Endothelial cell of umbilical vein (primary cell): ENCODE data around the gene HSDL2. TPM values are rescaled to one million over a fixed set of nuclear protein-coding genes. Genes with fewer than 3 reads are reported as not detected.

Experiments used
- BruUV-seq: library from RNA; stranded (reverse); fragments of 400-500 nt; replicated peaks from 2 replicates; lab custom pipeline; 2021; lab: Mats Ljungman, UMichigan
- CTCF ChIA-PET: fragments of 300-600, 350-600 bp; sonication (Branson Sonifier 250); formaldehyde crosslinking; loops from one replicate; lab custom pipeline; 2021; ENCODE audit warnings: antibody characterized with exemption, inconsistent platforms; lab: Charles Lee
- POLR2A ChIA-PET: fragments of 300-600, 350-600 bp; sonication (Branson Sonifier 250); formaldehyde crosslinking; loops from one replicate; lab custom pipeline; 2021; ENCODE audit warnings: antibody characterized with exemption, inconsistent platforms; lab: Charles Lee
- DNase-seq: peaks from one replicate; pipeline ENCODE4 v3.0.0-alpha.2; 2011; ENCODE audit warnings: low read depth, low spot score
- FAIRE-seq: peaks from 2 replicates; lab custom pipeline; 2011; peaks lifted over from hg19 to GRCh38; lab: Jason Lieb, UNC
- H2AFZ ChIP-seq: 2 replicates; pipeline ENCODE4 v1.6.0; 2012; ENCODE audit warnings: low read depth, low read length, control low read depth, inconsistent platforms
- H3K27ac ChIP-seq: 2 replicates; pipeline ENCODE4 v1.5.1; 2011; ENCODE audit warnings: low read depth, mild to moderate bottlenecking, control low read depth, low read length, moderate library complexity; ENCODE audit not compliant: insufficient read depth
- H3K27me3 ChIP-seq, 2 experiments: 2 replicates each; pipeline versions ENCODE4 v1.6.0 to v1.6.1; 2011; ENCODE audit warnings: low read length in 2 of 2, mixed read lengths in 1 of 2; ENCODE audit not compliant: control insufficient read depth in 2 of 2, insufficient read depth in 2 of 2
- H3K36me3 ChIP-seq, 2 experiments: 2 replicates in 1 of 2; 3 replicates in 1 of 2; pipeline ENCODE4 v1.5.1; 2011; ENCODE audit warnings: low read length in 2 of 2, mild to moderate bottlenecking in 1 of 2, moderate library complexity in 1 of 2; ENCODE audit not compliant: control insufficient read depth in 2 of 2, insufficient read depth in 2 of 2; ENCODE audit errors: extremely low read depth in 1 of 2
- H3K4me1 ChIP-seq: 3 replicates; pipeline ENCODE4 v1.5.1; 2011; ENCODE audit warnings: mild to moderate bottlenecking, low read length; ENCODE audit not compliant: control insufficient read depth, insufficient read depth; ENCODE audit errors: extremely low read depth
- H3K4me2 ChIP-seq: 2 replicates; pipeline ENCODE4 v1.6.1; 2011; ENCODE audit warnings: low read length, control low read depth, mixed read lengths; ENCODE audit not compliant: insufficient read depth
- H3K4me3 ChIP-seq, 3 experiments: fragments of 200-600 bp in 1 of 3; sonication (generic), shearing (Covaris generic) in 1 of 3; replicated peaks in 1 of 3; 2 replicates each; pipeline ENCODE4 v1.5.1; 2011 to 2016; ENCODE audit warnings: control low read depth in 3 of 3, low read length in 3 of 3, mild to moderate bottlenecking in 2 of 3, inconsistent platforms in 1 of 3, low read depth in 1 of 3, moderate library complexity in 1 of 3; ENCODE audit not compliant: insufficient read depth in 1 of 3
- H3K79me2 ChIP-seq: 2 replicates; pipeline ENCODE4 v1.6.0; 2012; ENCODE audit warnings: low read length, inconsistent platforms; ENCODE audit not compliant: control insufficient read depth, insufficient read depth
- H3K9ac ChIP-seq: replicated peaks from 2 replicates; pipeline ENCODE3; 2011; ENCODE audit warnings: low read length, control low read depth; ENCODE audit not compliant: insufficient read depth; ENCODE audit errors: extremely low read depth
- H3K9me1 ChIP-seq: replicated peaks from 3 replicates; pipeline ENCODE4 v1.6.0; 2011; ENCODE audit warnings: mild to moderate bottlenecking, low read length; ENCODE audit not compliant: control insufficient read depth, insufficient read depth; ENCODE audit errors: extremely low read depth
- H3K9me3 ChIP-seq: replicated peaks from 2 replicates; pipeline ENCODE4 v1.5.1; 2012; ENCODE audit warnings: low read length, inconsistent platforms; ENCODE audit not compliant: control insufficient read depth, insufficient read depth
- H4K20me1 ChIP-seq: replicated peaks from 2 replicates; pipeline ENCODE3; 2011; ENCODE audit warnings: mild to moderate bottlenecking, low read length; ENCODE audit not compliant: control insufficient read depth, insufficient read depth; ENCODE audit errors: extremely low read depth
- EZH2 ChIP-seq: IDR thresholded peaks from 2 replicates; pipeline ENCODE4 v1.6.1; 2012; ENCODE audit warnings: borderline replicate concordance, low read depth, mild to moderate bottlenecking, moderate library complexity, low read length, inconsistent platforms; ENCODE audit not compliant: severe bottlenecking
- JUN ChIP-seq: IDR thresholded peaks from 2 replicates; pipeline ENCODE4 v1.6.1; 2011; ENCODE audit warnings: borderline replicate concordance, low read depth; ENCODE audit not compliant: insufficient read length, insufficient read depth
- POLR2A ChIP-seq: IDR thresholded peaks from 2 replicates; pipeline ENCODE4 v1.6.1; 2012; ENCODE audit warnings: low read depth, mild to moderate bottlenecking, control low read depth, low read length
- POLR2AphosphoS5 ChIP-seq: IDR thresholded peaks from 2 replicates; pipeline ENCODE4 v1.6.1; 2012; ENCODE audit warnings: low read depth, mild to moderate bottlenecking, control low read depth, low read length, moderate library complexity; ENCODE audit not compliant: insufficient read depth
- dilution Hi-C: fragments of 300-500 bp; cut with MboI; formaldehyde crosslinking; loops from one replicate; pipeline ENCODE4 v1.15.0; 2019; ENCODE audit warnings: low sequenced_read_pairs; ENCODE audit not compliant: extremely low pct_ligation_motif_present
- intact Hi-C: fragments of 100-400 bp; cut with micrococcal nuclease; formaldehyde crosslinking; loops from one replicate; pipeline ENCODE4 v1.10.0; 2022
- polyA plus RNA-seq, 4 experiments: library from polyadenylated mRNA; depleted of rRNA in 3 of 4; stranded (reverse) in 3 of 4; unstranded in 1 of 4; fragments of >200 nt; gene quantifications; 2 replicates each; pipeline versions ENCODE4 v1.2.1 to v1.2.3, GENCODE V29; 2011 to 2012; ENCODE audit warnings: missing spikeins in 1 of 4
- total RNA-seq: library from RNA; stranded (reverse); gene quantifications from 2 replicates; pipeline ENCODE4 v1.2.3, GENCODE V29; 2021
- TF ChIP-seq, protein P1 (sequence below): IDR thresholded peaks from 2 replicates; pipeline ENCODE4 v1.6.1; 2011; ENCODE audit not compliant: insufficient read depth, insufficient read length

Gene HSDL2
- total and polyA plus RNA-seq, 2 donors (not counting 3 experiments of a cell fraction or from before 2014, with no cell fraction given): 5.6 to 22.1 TPM

DNA sequence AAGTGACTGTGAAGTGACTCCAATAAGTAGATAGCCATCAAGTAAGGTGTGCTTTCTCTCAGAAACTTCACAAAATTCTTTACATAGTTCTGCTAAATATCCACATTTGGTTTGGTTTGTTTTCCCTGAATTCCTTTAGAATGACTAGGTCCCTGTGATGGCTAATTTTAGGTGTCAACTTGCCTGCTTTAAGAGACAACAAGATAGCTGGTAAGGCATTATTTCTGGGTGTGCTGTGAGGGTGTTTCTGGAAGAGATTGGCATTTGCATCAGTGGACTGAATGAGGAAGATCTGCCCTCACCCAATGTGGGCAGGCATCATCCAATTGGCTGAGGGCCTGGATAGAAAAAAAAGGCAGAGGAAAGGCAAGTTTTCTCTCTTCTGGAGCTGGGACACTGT is 38.2 kb upstream of the HSDL2 start:
- H4K20me1 ChIP-seq: no peaks in the 10 kb centered on the region
- H3K9me1 ChIP-seq: no peaks in the 10 kb centered on the region
- no peaks in the 10 kb centered on the region for H3K9me3 ChIP-seq
- no TSS peak for BruUV-seq
- ChIA-PET CTCF (interaction anchor here (0.8 to 1.3 kb wide), 3 partner anchors 8 to 244 kb away, joined by 3 to 6 read pairs (median 4); partner anchors contain the start of gene PTBP3), POLR2A (no interaction called here)
- peak overlapping the region; percentile 79 for H2AFZ ChIP-seq
- intact Hi-C loops (no loop called here), dilution Hi-C loops (no loop called here)
- H3K4me2 ChIP-seq: peak overlapping the region; percentile 1
- H3K36me3 ChIP-seq: no peaks in the 10 kb centered on the region
- peaks cover 9% of the 10 kb centered on the region for H3K4me1 ChIP-seq
- DNase-seq (no peak), FAIRE-seq (peak; percentile 59)
- TF ChIP-seq, protein P1, sequence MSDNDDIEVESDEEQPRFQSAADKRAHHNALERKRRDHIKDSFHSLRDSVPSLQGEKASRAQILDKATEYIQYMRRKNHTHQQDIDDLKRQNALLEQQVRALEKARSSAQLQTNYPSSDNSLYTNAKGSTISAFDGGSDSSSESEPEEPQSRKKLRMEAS: no peak
- TF ChIP-seq JUN: peak; percentile 17
- H3K27ac ChIP-seq: peak overlapping the region; percentile 6
- no peak overlapping the region for H3K4me3 ChIP-seq
- H3K79me2 ChIP-seq: no peaks in the 10 kb centered on the region
- H3K9ac ChIP-seq: no peak overlapping the region
- H3K27me3 ChIP-seq: no peaks in the 10 kb centered on the region

DNA sequence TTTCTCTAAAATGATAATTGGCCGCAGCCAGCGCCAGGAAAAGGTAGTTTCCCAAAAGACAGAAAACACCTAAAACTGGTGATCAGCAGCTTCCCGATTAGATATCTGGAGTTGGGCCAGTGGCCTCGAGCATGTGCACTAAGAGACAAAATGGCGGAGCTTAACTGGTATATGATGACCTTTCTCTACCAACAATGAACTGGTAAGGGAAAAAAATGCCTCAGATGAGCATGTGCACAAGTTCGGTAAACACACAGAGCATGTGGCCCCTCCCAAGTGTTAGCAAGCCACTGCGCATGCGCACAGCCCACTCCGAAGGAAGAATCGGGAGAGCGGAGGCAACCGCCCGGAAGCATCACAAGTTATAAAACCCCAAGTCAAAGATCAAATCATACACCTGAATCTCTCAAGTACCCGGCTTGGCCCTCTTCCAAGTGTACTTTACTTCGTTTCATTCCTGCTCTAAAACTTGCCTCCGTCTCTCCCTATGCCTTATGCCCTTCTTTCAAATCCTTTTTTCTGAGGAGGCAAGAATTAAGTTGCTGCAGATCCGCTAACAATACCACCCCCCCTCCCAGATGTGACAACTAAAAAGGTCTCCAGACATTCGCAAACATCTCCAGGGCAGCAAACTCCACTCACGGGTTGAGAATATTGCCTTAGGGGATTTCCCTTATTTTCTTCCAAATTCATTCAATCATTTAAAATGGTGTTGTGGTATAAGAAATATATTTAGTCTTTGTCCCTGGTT is 31.5 kb upstream of the HSDL2 start:
- H2AFZ ChIP-seq: peak overlapping the region; percentile 91
- ChIA-PET CTCF (no interaction called here), POLR2A (no interaction called here)
- H3K4me2 ChIP-seq: peak overlapping the region; percentile 93
- H3K4me3 ChIP-seq: peak overlapping the region in 2 of 3 experiments; percentile 25 to 70
- FAIRE-seq: peak; percentile 73
- intact Hi-C loops (no loop called here), dilution Hi-C loops (no loop called here)
- BruUV-seq: no TSS peak
- no peaks in the 10 kb centered on the region for H3K27me3 ChIP-seq
- H4K20me1 ChIP-seq: no peaks in the 10 kb centered on the region
- H3K4me1 ChIP-seq: peaks cover 6% of the 10 kb centered on the region
- no peaks in the 10 kb centered on the region for H3K36me3 ChIP-seq
- peak; percentile 83 for DNase-seq
- H3K79me2 ChIP-seq: no peaks in the 10 kb centered on the region
- peak overlapping the region; percentile 48 for H3K9ac ChIP-seq
- H3K9me3 ChIP-seq: no peaks in the 10 kb centered on the region
- no peaks in the 10 kb centered on the region for H3K9me1 ChIP-seq
- H3K27ac ChIP-seq: peak overlapping the region; percentile 5
- TF ChIP-seq EZH2 (no peak), POLR2AphosphoS5 (peak; percentile 36), POLR2A (peak; percentile 68)
